NCI-H524 (cell line): Measurements from ENCODE around the gene RASGRF1.
A peak's percentile ranks its signal among the peaks of the same experiment; 100 is the strongest.
"Not testable (repeated sequence)": the region's sequence is repeated elsewhere in the genome, so short reads cannot be mapped to it uniquely, and the experiment has no call there.

Source experiments
- DNase-seq, 2 experiments: peaks; one replicate each; lab custom pipeline; 2025; lab: John Stamatoyannopoulos, UW

The RASGRF1 gene, protein sequence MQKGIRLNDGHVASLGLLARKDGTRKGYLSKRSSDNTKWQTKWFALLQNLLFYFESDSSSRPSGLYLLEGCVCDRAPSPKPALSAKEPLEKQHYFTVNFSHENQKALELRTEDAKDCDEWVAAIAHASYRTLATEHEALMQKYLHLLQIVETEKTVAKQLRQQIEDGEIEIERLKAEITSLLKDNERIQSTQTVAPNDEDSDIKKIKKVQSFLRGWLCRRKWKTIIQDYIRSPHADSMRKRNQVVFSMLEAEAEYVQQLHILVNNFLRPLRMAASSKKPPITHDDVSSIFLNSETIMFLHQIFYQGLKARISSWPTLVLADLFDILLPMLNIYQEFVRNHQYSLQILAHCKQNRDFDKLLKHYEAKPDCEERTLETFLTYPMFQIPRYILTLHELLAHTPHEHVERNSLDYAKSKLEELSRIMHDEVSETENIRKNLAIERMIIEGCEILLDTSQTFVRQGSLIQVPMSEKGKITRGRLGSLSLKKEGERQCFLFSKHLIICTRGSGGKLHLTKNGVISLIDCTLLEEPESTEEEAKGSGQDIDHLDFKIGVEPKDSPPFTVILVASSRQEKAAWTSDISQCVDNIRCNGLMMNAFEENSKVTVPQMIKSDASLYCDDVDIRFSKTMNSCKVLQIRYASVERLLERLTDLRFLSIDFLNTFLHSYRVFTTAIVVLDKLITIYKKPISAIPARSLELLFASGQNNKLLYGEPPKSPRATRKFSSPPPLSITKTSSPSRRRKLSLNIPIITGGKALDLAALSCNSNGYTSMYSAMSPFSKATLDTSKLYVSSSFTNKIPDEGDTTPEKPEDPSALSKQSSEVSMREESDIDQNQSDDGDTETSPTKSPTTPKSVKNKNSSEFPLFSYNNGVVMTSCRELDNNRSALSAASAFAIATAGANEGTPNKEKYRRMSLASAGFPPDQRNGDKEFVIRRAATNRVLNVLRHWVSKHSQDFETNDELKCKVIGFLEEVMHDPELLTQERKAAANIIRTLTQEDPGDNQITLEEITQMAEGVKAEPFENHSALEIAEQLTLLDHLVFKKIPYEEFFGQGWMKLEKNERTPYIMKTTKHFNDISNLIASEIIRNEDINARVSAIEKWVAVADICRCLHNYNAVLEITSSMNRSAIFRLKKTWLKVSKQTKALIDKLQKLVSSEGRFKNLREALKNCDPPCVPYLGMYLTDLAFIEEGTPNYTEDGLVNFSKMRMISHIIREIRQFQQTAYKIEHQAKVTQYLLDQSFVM (N-terminal part only)

DNA sequence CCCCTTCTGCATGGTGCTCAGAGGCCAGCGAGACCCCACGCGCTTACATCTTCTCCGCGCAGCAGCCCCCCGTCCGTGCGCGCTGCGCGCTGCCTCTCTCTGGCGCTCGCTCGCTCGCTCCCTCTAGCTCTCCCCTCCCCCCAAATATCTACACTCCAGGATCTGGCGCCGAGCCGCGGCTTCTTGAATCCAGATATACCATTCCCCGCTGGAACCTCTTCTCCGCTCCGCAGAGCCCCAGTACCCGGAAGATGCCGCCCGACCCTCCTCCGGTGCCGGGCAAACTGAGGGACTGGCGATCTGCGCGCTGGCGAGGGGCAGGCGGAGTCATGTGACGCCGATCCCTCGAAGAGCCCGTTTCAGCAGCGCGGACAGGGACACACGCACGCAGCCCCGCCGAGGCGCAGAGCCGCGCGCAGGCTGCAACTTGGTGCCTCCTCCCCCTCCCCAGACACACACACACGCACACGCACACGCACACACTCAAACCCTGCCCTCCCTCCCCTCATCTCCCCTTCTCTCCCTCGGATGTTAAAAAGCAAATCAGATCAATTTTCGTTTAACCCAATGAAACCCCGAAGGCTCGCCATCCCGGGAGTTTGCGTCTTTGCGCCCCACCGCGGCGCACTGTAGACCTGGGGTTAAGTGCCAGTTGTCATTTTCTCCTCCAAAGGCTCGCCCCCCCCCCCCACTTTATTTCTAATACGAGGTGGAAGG is at the start of gene RASGRF1:
Gene RASGRF1 (minus strand): TSS at position 294 of the 717 bp plus-strand sequence. CDS start 282 bp downstream, at position 12.
- DNase-seq = peak in 1 of 2 experiments; percentile 69

DNA sequence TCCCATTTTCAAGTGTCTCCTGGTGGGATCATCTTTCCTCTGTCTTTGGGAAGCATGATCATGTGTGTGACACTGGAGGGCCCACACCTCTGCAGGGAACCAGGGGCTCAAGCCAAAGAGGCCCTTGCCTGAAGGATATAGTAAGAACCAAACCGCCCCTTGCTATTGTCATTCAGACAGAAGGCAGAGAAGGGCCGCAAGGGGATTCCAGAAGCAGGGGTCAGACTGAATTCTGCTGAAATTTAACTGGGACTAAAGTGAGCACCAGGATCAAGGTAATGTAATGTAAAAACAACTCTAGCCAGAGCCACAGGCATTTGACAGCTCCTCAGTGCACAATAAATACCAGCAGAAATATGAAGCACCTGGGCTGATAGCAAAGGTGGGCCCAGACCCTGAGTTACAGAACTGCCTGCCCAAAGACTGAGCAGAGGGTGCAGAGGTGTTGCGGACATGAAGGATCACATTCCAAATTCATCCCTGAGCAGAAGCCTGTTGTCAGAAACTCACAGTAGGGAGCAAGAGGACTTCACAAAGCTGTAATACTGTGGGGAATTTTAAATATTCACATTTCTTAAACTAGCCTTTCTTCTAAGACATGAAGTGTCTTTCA is 46.0 kb upstream of the RASGRF1 start:
- no peak for DNase-seq

DNA sequence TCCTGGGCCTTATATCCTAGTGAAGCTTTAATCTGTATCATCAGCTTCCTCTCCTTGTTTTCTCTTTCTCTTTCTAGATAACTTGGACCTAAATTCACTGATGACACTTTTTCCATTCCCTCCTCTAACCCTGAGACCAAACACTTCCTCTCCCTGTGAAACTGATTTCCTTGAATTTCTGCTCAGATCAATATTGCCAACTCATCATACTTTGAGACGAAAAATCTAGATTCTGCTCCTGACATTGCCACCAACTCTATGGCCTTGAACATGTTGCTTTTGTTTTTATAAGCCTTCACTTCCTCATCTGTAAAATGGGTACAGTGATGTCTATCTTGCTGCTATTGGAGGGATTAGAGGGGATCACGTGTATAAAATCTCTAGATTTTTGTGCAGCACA is 42.7 kb upstream of the RASGRF1 start:
- no peak for DNase-seq

DNA sequence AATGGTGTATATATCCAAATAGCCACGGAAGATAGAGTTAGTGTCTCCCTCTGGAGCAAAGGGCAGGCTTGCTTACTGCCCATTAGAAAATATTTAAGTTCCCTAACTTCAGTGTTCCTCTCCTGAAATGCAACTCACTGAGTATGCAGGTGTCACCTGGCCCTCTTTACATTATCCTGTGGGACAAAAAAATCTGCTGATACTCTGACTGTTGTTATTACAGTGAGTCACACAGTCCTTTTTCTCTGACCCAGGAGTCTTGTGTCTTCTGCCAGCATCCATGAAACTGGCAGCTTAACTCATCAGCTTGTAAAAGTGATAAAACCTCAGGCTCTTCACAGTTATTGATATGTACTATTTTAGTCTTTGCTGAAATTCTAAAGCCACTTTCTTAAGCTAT is 42.2 kb upstream of the RASGRF1 start:
- no peak for DNase-seq

DNA sequence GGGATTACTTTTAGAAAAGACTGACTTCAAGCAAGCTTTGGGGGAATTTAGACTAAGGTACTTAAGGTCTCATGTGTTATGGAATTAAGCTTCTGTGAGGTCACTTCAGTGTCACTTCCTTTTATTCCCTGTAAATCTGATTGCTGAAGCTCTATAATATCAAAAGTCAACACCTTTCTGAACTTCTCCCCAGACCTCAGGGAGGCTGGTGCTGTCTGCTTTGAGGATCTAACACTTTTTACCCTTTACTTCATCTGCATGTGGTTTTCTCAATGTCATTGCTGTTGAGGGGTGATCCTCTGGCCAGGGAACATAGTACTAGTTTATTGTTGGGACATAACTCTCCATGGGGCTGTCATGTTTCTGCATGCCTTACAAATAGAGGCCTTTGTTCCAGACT is 41.8 kb upstream of the RASGRF1 start:
- DNase-seq = no peak

DNA sequence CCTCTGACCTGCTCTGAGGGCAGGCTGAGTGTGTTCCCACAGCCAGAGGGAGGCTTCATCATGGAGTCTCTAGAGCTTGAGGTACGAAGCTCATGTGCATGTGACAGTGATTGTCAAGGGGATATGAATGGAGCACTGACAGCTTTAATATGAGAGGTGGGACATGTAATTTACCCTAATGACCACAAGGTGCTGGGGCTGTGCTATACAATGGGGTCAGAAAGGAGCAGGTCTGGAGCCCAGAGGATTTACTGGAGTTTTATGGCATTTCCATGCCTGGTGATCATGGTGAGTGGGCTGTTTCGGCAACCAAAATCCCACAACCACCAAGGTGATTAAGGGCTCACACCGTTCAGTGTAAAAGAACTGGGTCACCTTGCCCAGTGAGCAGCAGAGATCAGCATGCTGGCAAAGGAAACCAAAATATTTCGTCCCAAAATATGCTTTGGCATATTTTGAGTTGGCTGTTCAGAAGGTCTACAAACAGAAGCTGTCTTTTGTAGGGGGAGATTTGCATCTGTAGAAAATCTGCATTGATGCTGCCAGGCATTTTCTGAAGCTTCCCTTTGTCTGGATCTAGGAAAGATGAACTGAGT is 40.1 kb upstream of the RASGRF1 start:
- DNase-seq = peak in 1 of 2 experiments; percentile 20

DNA sequence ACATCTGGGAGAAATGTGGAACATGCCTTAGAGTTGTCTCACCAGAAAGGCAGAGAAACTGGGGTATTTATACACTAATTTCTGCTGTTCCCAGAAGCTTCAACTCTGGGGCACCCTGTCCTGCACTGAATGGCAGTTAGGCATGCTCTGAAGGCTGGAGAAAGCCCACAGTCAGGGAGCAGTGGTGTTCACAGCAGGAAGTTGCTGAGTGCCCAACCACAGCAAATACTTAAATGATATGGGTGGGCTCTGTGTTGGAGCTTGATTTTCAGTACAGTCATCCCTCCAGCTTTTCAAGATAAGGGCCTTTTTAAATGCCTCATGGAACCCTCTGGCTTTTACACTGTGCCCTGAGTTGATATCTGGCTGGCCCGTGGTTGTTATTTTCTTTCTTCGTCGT is 38.7 kb upstream of the RASGRF1 start:
- DNase-seq = no peak

DNA sequence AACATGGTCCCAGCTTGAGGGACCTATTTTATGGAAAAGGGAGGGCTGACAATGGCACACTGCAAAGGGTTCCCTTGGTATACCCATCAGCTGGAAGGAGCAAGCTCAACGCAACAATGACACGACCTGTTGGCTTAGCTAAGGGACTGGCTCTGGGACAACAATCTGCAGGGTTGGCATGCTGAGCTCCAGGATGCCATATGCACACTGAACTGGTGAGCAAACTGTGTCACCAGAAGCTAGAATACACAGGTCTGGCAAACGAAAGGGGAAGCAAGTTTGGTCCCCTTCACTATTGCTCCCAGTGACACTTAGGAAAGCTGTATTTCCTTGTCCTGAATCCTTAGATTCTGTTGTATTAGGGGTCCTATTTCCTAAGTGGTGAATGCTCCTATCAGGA is 38.0 kb upstream of the RASGRF1 start:
- no peak for DNase-seq

DNA sequence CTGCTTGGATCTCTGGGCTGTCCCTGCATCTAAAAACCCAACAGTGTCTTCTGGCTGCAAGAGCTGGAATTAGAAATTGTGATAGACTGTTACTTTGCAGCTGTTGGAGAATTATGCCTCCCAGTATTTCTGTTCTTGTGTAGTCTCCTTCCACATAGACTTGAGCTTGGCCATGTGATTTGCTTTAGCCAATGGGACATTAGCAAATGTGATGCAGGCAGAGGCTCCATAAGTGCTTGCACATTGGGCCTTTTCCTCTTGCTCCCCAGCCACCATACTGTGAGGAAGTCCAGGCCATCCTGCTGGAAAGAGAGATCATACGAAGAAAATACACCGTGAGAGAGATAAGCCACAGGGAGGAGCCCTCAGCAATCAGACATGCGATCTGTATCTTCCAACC is 33.8 kb upstream of the RASGRF1 start:
- no peak for DNase-seq

DNA sequence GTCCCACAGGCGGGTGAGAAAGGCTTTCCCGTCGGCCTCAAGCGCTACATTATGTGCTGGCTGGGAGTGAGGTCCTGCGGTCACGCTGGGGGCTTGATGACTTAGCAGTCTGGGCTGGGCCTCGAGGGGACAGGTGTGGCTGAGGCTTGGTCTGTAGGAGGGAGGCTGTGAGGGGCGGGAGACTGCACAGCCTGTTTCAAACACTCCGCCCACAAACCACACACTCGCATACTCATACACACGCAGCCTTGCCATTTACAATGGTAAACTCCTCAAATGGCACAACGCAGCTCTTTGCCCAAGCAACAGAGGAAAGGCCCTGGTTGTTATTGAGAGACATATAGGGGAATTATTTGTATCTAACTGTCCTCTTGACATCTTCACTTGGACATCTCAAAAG is 32.4 kb upstream of the RASGRF1 start:
- no peak for DNase-seq

DNA sequence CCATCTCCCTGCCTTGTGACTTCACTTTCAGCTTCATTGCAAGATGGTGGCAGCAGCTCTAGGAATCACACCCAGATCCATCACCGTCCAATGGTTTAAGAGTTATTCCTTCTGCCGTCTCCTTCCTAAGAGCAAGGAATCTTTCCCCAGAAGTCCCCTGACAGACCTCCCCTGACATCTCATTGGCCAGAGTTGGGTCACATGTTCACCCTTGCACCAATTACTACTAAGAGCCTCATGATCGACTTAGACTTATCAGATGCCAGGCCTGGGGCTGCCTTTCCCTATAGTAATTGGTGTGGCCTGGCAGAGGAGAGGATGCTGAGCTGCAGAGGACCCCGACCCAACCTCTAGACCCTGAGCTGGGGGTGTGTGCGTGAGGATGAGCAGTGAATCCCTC is 31.8 kb upstream of the RASGRF1 start:
- DNase-seq = no peak

DNA sequence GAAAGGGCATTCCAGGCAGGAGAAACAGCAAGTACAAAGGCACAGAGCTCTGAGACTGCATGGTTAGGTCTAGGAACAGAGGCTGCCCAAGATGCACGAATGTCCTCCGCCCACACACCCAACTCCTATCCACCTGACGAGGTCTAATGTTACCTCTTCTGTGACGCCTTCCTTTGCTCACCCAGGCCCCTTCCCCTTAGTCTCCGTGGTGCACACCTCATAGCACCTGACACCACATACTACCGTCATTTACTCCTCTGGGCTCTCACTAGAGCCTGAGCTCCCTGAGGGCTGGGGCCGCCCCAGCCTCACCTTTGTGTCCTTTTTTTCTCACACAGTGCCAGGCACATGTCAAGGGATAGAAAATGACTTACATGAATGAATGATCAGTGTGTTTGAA is 31.0 kb upstream of the RASGRF1 start:
- DNase-seq = no peak

DNA sequence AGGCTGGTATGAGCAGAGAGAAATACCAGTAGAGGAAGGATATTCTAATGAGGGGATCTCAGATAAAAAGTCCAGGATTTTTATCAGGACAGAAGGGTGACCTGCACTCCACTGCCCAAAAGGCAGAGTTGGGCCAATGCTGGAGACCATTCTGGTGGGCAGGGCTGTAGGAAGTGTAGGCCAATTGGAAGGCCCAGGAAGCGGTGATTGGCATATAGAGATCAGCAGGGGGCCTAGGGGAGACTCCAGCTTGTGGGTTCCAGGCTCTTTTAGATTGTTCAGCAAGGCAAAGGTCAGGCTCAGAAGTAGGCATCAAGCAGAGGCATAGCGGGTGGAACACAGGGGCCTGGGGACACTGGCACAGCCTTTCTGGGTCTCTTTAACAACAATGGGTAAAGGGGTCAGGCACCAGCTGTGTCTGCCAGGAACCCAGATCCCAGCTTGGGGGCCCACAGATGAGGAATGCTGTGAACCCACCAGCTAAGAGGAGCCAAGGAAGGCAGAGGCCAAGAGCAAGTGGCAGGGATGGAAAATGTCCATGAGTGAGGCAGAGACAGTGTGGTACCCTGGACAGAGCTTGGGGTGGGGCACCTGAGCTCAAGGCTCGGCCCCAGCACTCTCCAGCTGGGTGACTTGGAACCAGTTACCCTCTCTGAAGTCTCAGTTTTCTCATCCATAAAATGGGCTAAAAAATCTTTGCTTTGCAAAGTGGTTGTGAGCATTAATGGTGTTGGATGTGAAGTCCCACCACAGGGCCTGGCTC is 27.0 kb upstream of the RASGRF1 start:
- DNase-seq = no peak

DNA sequence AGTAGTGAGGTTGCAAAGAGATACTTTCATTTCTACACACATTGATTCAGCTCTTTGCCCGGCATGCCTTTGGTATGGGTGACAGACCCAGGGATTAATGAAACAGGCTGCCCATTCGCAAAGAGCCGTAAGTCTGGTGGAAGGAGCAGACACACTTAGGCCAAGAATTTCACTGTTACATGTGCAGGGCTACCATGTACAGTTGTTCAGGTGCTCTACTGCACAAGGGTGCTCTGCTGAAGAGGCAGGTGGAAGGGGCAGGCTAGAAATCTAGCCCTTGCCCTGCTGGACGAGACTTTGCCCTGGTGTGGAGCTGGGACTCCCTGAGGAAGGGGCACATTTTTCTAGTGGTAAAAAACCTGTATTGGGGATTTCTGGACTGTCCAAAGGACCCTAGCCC is 26.2 kb upstream of the RASGRF1 start:
- DNase-seq = no peak

DNA sequence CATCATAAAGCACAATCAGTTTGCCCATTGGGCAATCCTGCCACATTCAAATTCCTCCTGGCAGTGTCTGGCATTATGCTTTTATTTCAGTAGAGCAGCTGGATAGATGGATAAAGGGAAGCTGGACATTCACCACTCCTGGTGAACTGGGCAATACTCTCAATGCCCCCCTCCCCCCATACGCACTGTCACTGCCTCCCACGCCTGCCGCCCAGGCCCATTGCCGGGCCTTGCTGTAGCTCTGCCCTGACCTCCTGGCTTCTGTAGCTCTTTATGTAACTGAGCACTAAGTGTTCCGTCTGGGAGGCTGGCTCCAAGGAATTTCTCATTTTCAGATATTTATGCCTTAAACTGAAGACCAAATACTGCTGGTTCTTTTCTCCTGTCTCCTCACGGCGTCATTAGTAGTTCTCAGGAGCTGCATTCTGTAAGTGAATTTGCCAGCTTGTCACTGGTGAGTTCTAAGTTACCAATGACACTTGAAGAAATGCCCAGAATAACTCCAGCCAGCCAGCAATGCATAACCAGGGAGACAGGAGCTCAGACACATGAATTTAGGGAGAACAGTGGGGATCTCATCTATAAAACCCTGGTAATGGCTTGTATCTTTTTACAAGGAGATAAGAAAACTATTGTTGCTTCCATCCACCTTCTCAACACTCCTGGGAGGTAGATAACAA is 25.5 kb upstream of the RASGRF1 start:
- DNase-seq = no peak

DNA sequence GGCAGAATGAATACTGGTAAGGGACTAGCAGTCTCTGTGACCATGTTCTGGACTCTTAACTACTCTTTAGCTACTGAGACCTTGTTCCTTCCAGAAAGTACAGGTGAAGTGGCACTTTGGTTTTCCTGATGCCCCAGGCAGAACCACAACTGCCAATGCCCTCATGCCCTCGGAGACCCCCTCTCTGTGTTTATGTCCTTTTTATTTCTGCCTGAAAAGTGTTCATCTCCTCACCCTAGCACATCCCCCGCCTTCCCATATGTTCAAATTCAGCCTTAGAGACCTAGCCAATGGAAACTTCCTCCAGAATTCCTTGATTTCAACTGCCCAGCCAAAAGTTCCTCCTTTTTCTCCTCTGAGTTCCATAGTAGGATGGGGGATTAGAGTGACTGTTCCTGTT is 23.3 kb upstream of the RASGRF1 start:
- DNase-seq = no peak

DNA sequence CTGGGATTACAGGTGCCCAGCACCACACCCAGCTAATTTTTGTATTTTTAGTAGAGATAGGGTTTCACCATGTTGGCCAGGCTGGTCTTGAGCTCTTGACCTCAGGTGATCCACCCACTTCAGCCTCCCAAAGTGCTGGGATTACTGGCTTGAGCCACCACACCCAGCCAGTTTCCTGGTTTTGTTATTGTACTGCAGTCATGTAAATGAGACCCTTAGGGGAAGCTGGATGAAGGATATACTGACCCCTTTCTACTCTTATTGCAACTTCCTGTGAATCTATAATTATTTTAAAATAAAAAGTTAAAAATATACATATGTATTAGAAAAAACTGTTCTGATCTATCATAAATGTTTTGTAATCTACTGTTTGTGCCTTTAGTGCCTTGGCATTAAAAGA is 20.8 kb upstream of the RASGRF1 start:
- not testable (repeated sequence) for DNase-seq

DNA sequence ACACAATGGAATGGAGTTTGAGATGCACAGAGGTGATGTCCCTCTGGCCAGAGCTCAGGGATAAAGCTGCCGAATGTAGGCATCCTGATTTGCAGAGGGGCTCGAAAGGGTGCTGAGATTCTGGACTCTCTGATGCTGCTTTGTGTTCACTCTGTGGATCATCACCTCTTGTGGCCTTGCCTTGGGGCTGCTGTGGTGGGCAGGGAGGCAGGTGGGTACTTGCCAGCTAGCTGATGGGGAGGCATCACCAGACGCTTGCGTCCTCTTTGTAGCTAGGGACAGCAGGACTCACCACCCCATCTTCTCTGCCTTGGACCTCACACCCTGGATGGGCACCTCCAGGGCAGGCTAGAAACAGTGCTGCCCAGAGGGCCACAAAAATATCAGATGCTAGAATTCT is 14.6 kb upstream of the RASGRF1 start:
- no peak for DNase-seq

DNA sequence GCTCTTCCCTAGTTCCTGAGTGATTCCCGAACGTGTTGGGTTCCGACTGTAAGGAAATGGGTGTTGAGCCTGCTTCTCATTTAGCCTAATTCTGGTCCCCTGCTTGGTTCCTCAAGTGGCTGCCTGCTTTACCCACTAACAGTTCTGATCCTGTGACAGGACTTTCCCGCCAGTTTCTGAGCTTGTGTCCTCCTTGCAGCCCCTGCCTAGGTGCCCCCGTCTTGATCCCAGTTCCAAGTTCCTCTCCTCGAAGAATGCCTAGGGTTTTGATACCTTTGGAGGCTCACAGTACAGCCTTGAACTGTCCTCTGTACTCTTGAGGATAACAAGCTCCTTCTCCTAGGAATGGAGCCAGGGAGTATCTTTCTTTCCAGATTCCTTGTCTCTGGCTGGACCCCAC is 12.0 kb upstream of the RASGRF1 start:
- no peak for DNase-seq
